ENCODE measurements around the gene TCF7L1.

TCF7L1 gene

GRCh38 chr2:85257359-85257969, 124.3 kb downstream of the TCF7L1 start:
- no peak for DNase-seq

GRCh38 chr2:85257970-85258605, 124.9 kb downstream of the TCF7L1 start:
- no peak for DNase-seq

GRCh38 chr2:85259101-85259590, 126.0 kb downstream of the TCF7L1 start:
- DNase-seq, result no peak

GRCh38 chr2:85259879-85260278, 126.7 kb downstream of the TCF7L1 start:
- DNase-seq, result no peak

GRCh38 chr2:85263591-85263990, 130.4 kb downstream of the TCF7L1 start:
- no peak for DNase-seq

- no peak for DNase-seq
Observed at GRCh38 chr2:85264471-85264870, 131.3 kb downstream of the TCF7L1 start.

- DNase-seq, result no peak
Observed at GRCh38 chr2:85265304-85265703, 132.1 kb downstream of the TCF7L1 start.

- peak; percentile 40 for DNase-seq
Observed at GRCh38 chr2:85266146-85267041, 133.2 kb downstream of the TCF7L1 start.

GRCh38 chr2:85269959-85270358, 136.8 kb downstream of the TCF7L1 start:
- no peak for DNase-seq

- no peak for DNase-seq
Observed at GRCh38 chr2:85272357-85272756, 139.2 kb downstream of the TCF7L1 start.

- no peak for DNase-seq
Observed at GRCh38 chr2:85273738-85274731, 140.8 kb downstream of the TCF7L1 start.

- DNase-seq, result no peak
Observed at GRCh38 chr2:85275984-85276540, 142.9 kb downstream of the TCF7L1 start.

- no peak for DNase-seq
Observed at GRCh38 chr2:85276571-85277118, 143.5 kb downstream of the TCF7L1 start.

- DNase-seq, result no peak
Observed at GRCh38 chr2:85277416-85278158, 144.4 kb downstream of the TCF7L1 start.

GRCh38 chr2:85278361-85278760, 145.2 kb downstream of the TCF7L1 start:
- DNase-seq, result no peak

GRCh38 chr2:85281553-85281952, 148.4 kb downstream of the TCF7L1 start:
- no peak for DNase-seq

GRCh38 chr2:85282914-85283313, 149.7 kb downstream of the TCF7L1 start:
- DNase-seq, result no peak

- no peak for DNase-seq
Observed at GRCh38 chr2:85283641-85284040, 150.4 kb downstream of the TCF7L1 start.

GRCh38 chr2:85286918-85287317, 153.7 kb downstream of the TCF7L1 start:
- no peak for DNase-seq

- DNase-seq, result no peak
Observed at GRCh38 chr2:85287721-85288120, 154.5 kb downstream of the TCF7L1 start.

GRCh38 chr2:85288244-85288725, 155.1 kb downstream of the TCF7L1 start:
- no peak for DNase-seq

Data from CD4-positive, alpha-beta T cell treated with Interleukin-15 for 1 hour (primary cell).